GM18909 (cell line): ENCODE results near the gene CFAP221.

Experiments used
- ATAC-seq: cut with Tn5 transposase; IDR thresholded peaks from one replicate; pipeline ENCODE4 v1.9.1; 2021; ENCODE audit warnings: mild to moderate bottlenecking; ENCODE audit not compliant: unreplicated experiment, poor library complexity

Gene CFAP221

GRCh38 chr2:119693967-119694366, 149.7 kb downstream of the CFAP221 start:
- ATAC-seq: no peak

- ATAC-seq: no peak
Observed at GRCh38 chr2:119694470-119694844, 150.2 kb downstream of the CFAP221 start.

GRCh38 chr2:119694845-119695521, 150.7 kb downstream of the CFAP221 start:
- no peak for ATAC-seq

- ATAC-seq: no peak
Observed at GRCh38 chr2:119696005-119696404, 151.8 kb downstream of the CFAP221 start.

GRCh38 chr2:119696494-119697030, 152.3 kb downstream of the CFAP221 start:
- no peak for ATAC-seq

GRCh38 chr2:119697290-119698020, 153.2 kb downstream of the CFAP221 start:
- peak; percentile 60 for ATAC-seq

GRCh38 chr2:119698246-119698645, 154.0 kb downstream of the CFAP221 start:
- no peak for ATAC-seq

- no peak for ATAC-seq
Observed at GRCh38 chr2:119699016-119699606, 154.9 kb downstream of the CFAP221 start.

- no peak for ATAC-seq
Observed at GRCh38 chr2:119700866-119701265, 156.6 kb downstream of the CFAP221 start.

GRCh38 chr2:119701352-119701751, 157.1 kb downstream of the CFAP221 start:
- no peak for ATAC-seq

GRCh38 chr2:119702203-119702917, 158.1 kb downstream of the CFAP221 start:
- peak; percentile 6 for ATAC-seq

- ATAC-seq: peak; percentile 96
Observed at GRCh38 chr2:119702918-119703401, 158.7 kb downstream of the CFAP221 start.

GRCh38 chr2:119703526-119703925, 159.3 kb downstream of the CFAP221 start:
- ATAC-seq: no peak

GRCh38 chr2:119704670-119705120, 160.4 kb downstream of the CFAP221 start:
- ATAC-seq: no peak

- no peak for ATAC-seq
Observed at GRCh38 chr2:119706221-119706620, 162.0 kb downstream of the CFAP221 start.
